GM19240 (cell line): ENCODE data around the gene ULBP3.

ENCODE experiments used
- DNase-seq: peaks from one replicate; pipeline ENCODE4 v3.0.0; 2011; ENCODE audit warnings: low spot score; ENCODE audit not compliant: insufficient read length

ULBP3 gene

DNA sequence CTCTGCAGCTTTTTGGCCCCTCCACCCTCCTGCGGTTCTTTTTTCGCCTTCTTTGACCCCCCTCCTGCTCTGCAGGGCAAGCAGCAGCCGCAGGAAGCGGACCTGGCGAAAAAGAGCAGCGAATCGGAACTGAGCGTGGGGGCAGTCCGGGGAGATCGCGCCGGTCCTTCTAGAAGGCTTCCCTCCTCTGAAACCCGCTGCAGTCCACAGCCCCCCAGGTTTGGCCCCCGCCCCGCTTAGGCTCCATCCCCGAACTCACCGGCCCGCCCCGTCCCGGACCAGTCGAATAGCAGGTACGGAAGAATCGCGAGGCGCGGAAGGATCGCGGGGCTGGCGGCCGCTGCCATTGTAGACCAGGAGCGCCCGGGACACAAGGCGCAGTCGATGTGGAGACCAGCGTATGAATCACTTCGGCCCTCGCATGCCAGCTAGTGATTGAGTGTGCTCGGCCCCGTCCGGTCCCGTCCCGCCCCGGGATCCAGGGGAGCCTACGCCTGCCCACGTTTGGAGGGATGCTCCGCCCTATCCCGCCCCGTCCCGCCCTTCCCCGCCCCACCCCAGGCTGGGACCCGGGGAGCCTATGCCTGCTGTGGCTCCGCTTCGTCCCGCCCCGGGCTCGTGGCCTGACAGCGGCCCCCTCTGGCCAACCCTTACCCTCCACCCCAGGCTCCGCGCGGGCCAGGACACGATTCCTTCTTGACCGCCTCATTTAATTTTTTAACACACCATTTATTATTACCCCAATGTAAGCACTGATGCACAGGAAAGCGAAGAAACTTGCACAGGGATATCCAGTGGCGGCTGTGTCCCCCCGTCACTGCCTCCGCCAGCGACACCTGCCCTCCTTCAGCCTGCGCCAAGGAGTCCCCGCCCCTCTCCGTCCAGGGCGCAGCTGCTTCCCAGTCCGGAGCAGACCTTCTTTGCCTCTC, at the start of gene ULBP3:
TSS of gene ULBP3 (minus strand) at position 402 of the 929 bp plus-strand sequence. CDS start at position 347, 55 bp downstream.
- DNase-seq: peak; percentile 44

DNA sequence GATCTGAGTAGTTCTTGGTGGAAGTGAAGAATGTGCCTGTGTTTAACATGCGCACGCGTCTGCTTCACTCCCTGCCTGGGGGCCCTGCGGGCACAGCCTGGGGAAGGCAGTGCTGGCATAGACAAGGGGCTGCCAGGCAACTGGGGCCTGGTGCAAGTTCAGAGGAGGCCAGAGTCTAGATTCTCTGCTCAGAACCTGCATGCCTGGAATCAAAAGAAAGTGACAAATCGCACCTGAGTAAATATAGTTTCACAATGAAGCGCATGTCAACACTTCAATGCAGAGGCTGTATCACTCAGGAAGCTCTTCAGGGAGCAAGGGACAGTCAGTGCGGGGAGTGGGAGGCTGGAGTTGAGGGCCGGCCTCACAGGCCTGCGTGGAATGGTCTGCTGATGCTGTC, 49.7 kb upstream of the ULBP3 start:
- no peak for DNase-seq

DNA sequence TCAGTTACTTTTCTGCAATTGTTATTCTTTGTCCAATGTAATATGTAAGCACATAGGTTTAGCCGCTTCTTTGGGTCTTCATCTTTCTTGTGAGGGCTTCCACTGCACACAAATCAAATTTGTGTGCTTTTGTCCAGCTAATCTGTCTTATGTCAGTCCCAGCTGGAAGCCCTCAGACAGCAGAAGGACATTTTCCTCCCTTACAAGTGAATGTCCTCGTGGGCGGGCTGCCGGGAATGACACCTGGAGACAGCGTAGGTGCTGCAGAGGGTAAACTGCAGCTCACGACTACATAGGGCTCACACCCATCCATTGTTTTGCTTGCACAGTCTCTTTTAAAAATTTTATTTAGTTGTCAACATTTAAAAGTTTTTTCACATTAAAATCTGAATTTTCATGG, 49.3 kb upstream of the ULBP3 start:
- DNase-seq: no peak

DNA sequence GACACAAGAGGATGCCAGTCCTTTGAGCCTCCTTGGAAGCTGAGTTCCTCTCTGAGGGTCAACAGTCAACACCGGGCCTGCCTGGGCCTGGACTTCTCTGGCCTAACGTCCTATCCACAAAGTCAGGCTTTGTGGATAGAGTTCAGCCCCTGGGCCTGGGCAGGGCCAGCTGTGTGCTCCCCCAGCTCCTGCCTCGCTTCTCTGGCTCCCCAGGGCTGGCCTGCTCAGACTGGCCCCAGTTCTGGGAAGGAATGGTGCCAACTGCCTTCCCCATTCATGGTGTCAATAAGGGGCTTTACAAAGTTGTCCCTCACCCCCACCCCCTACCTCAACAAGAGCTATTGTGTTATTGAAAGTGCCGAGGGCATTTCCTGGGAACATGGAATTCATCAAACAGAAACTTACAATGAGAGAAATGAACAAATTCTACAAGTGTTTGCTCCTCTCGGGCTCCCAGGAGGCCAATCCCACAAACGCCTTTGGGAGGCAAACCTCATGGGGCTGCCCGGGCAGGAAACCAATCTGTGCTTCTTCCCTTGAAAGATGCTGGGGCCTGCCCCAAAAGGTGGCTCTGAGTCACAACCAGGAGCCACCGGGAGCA, 47.4 kb upstream of the ULBP3 start:
- DNase-seq: no peak

DNA sequence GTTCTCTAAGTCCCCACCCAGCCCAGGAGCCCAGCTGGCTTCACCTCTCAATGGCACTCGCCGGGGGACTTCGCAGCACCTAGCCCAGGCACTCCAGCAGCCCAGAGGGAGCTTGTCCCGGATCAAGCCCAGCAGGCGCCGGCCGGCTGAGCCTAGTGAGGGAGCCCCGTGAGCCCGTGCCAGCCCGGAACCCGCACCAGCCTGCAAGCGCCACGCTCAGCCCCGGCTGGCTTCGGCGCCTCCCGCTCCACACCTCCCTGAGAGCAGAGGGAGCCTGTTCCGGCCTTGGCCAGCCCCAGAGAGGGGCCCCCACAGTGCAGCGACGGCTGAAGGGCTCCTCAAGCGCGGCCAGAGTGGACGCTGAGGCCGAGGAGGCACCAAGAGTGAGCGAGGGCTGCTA, 46.8 kb upstream of the ULBP3 start:
- DNase-seq: no peak

DNA sequence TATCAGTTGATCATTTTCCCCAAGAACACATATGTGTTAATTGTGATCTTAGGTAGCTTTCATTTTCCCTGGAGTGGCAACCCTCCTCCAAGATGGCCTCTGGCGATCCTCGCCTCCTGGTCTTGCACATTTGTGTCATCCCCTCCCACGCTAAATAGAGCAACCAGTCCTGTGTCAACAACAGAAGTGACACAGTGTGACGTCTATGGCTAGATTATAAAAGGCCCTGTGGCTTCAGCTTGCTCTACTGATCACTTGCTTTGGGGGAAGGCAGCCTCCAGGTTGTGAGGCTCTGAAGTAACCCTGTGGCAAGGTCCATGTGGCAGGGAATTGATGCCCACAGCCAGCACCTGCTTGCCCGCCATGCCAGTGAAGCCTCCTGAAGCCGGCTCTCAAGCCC, 43.3 kb upstream of the ULBP3 start:
- DNase-seq: no peak

DNA sequence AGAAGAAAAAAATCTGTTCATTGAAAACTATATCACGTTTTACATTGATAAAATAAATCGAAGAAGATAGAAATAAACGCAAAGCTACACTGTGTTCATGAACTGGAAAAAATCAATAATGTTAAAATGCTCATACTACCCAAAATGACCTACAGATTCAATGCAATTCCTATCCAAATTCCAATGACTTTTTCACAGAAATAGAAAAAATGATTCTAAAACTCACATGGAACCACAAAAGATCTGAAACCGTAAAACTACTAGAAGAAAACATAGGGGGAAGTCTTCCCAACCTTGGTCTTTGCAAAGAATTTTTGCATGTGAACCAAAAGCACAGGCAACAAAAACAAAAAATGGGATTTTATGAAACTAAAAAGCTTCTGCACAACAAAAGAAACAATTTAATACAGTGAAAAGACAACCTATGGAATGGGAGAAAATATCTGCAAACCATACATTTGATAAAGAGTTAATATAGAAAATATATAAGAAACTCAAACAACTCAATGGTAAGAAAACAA, 33.9 kb upstream of the ULBP3 start:
- no peak for DNase-seq

DNA sequence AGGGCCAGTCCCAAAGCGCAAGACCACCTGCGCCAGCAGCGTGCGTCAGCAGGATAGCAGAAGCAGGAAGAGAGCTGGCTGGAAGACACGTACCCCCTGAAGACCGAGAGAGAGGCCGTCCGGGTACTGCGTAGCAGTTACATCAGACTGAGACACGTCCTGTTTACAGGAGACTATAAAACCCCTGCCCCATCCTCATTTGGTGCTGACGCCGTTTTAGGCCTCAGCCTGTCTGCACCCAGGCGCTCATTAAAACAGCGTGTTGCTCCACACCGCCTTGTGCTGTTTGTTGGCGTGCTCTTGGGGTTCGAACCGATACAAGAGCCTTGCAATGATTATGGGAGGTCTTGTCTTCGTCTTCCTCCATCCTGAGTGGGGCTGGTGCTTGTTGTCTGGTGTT, 31.8 kb upstream of the ULBP3 start:
- no peak for DNase-seq

DNA sequence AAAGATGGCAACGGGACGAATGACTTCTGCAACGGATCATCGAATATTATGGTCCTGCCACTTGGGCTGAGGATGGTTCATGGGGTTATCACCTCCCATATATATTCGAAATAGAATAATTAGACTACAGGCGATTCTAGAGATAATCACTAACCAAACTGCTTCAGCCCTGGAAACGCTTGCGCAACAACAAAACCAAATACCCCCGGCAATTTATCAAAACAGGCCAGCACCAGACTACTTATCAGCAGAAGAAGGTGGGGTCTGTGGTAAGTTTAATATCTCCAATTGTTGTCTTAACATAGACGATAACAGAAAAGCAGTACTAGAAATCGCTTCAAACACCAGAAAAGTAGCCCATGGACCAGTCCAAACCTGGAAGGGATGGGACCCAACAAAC, 31.0 kb upstream of the ULBP3 start:
- DNase-seq: no peak

DNA sequence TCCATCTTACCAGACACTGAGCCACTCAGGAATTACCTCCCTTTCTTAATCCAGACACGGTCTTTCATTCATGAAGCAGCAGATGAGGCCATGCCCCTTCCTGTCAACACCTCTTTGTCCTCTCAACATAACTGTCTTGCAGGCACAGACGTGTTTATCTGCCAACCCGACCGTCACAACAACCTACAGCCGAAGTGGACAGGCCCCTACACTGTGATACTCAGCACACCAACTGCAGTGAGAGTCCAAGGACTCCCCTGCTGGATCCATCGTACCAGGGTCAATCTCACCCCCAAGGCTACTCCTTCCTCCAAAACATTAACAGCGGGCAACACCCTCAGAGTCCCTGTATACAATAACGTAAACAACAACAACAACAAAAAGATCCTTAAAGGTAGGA, 30.6 kb upstream of the ULBP3 start:
- DNase-seq: no peak

DNA sequence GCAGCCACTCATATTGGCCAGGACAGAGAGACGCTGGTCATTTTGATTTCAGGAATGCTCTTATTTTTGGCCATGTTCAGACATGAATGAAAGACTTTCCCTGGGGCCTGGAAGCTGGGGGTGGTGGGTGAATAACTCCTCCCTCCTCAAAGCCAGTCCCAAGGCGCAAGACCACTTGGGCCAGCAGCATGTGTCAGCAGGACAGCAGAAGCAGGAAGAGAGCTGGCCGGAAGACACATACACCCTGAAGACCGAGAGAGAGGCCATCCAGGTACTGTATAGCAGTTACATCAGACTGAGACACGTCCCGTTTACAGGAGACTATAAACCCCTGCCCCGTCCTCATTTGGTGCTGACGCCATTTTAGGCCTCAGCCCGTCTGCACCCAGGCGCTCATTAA, 29.2 kb upstream of the ULBP3 start:
- DNase-seq: no peak

DNA sequence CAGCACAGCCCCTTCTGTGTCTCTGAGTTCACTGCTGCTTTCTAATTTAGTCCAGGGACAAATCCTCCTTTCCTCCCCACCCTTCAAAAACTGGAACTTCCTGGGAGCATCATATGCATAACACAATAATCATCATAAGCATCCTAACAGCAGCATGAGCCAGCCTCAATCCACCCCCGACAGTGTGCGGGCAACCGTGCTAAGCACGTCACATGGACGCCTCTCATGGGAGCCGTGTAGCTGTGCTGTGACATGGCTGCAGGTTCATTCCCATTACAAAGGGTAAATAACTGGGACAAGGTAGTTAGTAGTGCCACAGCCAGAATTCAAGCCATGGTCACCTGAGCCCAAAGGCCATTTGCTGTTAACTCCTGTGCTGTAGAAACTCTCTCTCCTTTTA, 24.5 kb upstream of the ULBP3 start:
- no peak for DNase-seq

DNA sequence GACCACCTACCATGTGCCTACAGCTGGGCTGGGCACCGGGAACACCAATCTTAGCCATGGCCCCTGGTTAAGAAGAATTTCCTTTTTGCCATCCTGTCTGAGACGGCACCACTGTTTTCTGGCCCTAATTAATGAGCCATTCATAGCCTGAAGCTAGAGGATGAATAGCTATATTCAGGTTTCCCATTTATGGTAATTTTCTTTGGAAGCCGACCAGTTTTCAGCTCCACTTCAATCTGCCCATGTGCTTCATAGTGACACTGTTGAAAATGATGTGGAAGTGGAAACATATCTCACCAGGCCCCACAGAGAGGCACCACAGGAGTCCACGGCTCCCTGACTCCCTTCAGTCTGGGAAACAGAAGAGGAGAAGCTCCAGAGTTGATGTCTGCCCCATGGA, 22.6 kb upstream of the ULBP3 start:
- DNase-seq: no peak

DNA sequence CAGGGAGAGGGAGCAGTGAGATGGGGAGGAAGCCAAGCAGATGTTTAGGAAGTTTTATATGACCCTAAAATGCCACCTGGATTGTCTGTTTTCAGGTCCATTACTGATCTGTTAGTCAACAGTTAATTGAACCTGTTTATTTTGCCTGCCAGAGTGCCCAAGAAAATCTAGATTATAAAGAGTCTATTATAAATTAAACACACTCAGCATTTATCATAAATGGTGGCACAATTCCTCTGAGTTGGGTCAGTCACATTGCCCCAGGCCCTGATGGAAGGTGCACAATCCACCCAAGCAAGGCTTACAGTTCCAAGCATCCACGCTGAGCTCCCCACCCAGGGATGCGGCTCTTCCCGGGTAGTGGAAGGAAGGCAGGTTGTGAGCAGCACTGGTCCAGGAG, 21.4 kb upstream of the ULBP3 start:
- no peak for DNase-seq

DNA sequence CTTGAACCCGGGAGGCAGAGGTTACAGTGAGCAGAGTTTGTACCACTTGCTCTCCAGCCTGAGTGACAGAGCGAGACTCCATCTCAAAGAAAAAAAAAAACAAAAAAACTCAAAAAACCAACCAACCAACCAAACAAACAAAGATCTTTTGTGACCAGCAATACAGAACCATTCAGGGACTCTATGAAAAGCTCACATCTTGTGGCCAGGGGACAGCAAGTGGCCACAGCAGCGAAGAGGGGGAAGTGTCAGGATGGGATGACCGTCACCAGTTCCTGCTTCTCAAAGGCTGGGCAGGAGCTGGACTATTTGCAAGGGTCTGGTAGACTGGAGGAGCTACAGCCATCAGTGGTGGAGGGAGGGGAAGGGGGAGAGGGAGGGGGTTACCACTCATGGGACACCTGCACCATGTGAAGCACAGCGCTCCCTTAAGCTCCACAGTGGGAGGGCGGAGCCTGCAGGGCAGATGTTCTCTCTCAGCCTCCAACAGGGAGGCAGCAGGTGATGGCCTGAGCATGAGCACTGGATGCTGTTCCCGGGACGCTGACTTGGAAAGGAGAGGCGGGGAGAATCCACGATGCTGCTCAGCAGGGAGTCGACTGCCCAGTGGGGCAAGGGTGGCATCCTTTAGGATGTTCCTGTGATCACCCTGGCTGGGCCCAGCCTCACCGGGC, 19.7 kb upstream of the ULBP3 start:
- no peak for DNase-seq

DNA sequence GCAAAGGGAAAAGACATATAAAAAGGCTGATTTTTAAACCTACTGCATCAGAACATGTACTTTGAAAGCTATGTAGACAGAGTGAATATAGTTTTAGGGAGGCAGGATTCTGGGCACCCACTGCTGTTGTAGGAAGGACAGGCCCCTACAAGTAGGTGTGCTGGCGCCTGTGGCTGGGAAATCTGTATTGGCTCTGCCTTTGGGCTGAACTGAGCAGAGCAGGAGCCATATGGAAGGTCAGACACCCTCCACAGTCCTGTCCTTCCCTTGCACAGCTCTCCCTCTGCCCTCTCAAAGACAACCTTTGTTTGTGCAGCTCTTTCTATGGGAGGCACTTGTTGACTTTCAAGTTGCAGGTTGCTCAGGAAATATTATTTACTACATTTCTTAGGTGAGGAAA, 18.4 kb upstream of the ULBP3 start:
- DNase-seq: no peak

DNA sequence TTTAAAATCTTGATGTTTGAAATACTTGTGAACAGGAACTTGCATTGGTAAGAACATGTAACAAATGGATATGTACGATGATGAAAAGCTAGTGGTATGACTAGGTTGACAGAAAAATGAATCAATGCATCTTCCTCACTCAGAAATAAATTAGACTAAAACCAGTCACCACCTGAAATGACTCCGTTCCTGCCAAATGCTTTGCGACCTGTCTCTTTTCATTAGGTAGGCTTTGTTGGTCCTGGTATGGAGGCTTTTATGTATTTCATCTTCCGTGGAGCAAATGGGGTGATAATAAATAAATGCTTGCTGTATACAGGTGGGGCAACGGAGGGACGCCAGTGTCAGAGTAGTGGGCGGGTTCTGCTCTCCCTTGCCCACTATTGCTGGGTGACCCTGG, 17.1 kb upstream of the ULBP3 start:
- DNase-seq: no peak

DNA sequence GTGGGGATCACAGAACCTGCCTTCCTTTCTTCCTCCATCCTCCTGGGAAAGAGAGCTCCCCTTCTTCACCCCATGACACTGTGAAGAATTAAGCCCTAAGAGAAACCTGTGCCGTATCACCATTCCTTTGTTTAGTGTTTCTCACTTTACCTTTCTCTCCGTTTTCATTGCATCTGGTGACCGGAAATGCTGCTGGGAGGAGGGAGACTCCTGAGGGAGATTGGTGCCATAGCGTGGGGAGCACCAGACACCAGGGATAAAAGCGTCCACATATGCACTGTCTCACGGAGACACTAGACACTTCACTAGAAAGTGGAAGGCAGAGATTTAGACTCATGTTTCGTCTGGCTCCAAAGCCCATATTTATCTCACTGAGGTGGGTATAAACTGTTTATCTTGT, 15.5 kb upstream of the ULBP3 start:
- no peak for DNase-seq

DNA sequence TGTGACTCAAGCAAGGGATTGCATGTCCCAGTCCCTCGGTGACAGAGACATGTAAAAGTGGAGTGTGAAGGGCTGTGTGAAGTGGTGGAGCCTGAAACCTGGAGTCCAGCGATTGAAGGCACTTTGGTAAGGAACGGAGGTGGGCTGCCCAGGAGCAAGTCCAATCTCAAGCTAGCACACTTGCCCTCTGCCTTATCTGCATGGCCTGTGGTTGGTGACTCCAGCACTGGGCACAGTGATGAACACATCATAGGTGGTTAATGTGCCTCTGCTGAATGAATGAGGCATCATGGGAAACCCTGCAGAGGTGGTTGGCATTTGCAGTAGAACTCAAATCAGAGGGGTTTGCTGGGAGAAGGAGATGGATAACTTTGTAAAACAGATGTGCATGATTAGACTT, 14.9 kb upstream of the ULBP3 start:
- DNase-seq: no peak

DNA sequence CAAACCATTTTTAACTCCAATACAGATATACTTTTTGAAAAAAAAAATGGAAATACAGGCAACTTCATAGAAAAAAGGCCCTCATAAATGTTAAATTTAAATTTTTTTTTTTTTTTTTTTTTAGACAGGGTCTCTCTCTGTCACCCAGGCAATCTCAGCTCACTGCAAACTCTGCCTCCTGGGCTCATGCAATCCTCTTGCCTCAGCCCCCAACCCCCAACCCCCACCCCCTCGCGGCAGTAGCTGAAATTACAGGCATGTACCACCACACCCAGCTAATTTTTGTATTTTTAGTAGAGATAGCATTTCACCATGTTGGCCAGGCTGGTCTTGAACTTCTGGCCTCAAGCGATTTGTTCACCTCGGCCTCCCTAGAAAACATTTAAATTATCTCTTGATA, 12.8 kb upstream of the ULBP3 start:
- DNase-seq: no peak

DNA sequence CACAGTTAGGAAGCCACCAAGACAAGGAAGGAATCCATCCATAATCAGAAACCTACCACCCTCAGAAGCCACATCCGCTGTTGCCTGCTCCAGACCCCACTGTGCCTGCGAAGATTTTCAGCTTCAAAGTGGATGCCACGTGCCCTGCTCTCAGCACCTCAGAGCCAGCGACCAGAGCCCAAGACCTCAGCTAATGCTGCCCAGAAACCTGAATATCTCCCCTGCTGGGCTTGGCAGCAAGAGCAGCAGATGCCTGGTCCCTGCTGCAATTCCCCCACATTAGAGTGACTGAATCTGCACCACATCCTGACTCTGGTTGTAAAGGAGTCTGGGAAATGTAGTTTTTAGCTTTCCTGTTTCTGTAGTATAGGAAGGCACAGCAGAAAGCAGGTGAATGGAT, 10.7 kb upstream of the ULBP3 start:
- DNase-seq: no peak

DNA sequence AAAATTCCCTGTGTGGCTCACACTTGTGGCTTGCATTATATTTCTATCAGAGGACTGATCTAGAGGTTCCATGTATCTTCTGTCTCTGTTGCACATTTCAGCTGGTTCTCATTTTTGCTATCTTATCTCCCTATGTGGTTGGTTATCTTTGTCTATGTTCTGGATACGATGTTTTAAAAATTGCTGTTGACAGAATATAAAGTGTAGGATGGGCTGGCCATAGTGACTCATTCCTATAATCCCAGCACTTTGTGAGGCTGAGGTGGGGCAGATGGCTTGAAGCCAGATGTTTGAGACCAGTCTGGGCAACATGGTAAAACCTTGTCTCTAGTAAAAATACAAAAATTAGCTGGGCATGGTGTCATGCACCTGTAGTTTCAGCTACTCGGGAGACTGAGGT, 9.9 kb upstream of the ULBP3 start:
- no peak for DNase-seq
